K562 (cell line): ENCODE results near the gene HLA-E. TPM values are rescaled to one million over a fixed set of nuclear protein-coding genes. Genes with fewer than 3 reads are reported as not detected.

Source experiments
- GATA2 ChIP-seq: sonication (generic); formaldehyde crosslinking; IDR thresholded peaks from 2 replicates; pipeline ENCODE4 v1.4.0; 2020; ENCODE audit warnings: mild to moderate bottlenecking, missing genetic modification reagents
- HNRNPH1 ChIP-seq: fragments of 200-400 bp; formaldehyde crosslinking; optimal IDR thresholded peaks from 2 replicates; pipeline ENCODE3; 2017; ENCODE audit warnings: low read depth, mild to moderate bottlenecking, low read length, moderate library complexity
- HNRNPL ChIP-seq: fragments of 200-400 bp; formaldehyde crosslinking; IDR thresholded peaks from 2 replicates; pipeline ENCODE4 v1.6.1; 2017; ENCODE audit warnings: low read depth, mild to moderate bottlenecking, low read length
- ILF3 ChIP-seq: fragments of 450-650 bp; IDR thresholded peaks from 2 replicates; pipeline ENCODE4 v1.6.1; 2018; ENCODE audit warnings: antibody characterized with exemption, mild to moderate bottlenecking, moderate library complexity, borderline replicate concordance
- NR2F6 ChIP-seq: fragments of 450-650 bp; formaldehyde crosslinking; IDR thresholded peaks from 2 replicates; pipeline ENCODE4 v1.4.0; 2020; ENCODE audit warnings: mild to moderate bottlenecking
- PTBP1 ChIP-seq: fragments of 200-400 bp; formaldehyde crosslinking; IDR thresholded peaks from 2 replicates; pipeline ENCODE4 v1.6.1; 2017; ENCODE audit warnings: low read depth, low read length
- SNIP1 ChIP-seq: fragments of 450-650 bp; IDR thresholded peaks from 2 replicates; pipeline ENCODE4 v1.7.1; 2017; ENCODE audit warnings: low read depth, mild to moderate bottlenecking
- TEAD4 ChIP-seq, 2 experiments: sonication (generic) in 1 of 2; formaldehyde crosslinking in 1 of 2; IDR thresholded peaks; 2 replicates each; pipeline versions ENCODE4 v1.6.1 to v1.8.0; 2012 to 2022; ENCODE audit warnings: borderline replicate concordance in 1 of 2, inconsistent platforms in 1 of 2, low read length in 1 of 2, mild to moderate bottlenecking in 1 of 2, missing genetic modification reagents in 1 of 2
- TSC22D4 ChIP-seq: fragments of 450-650 bp; IDR thresholded peaks from 2 replicates; pipeline ENCODE4 v1.6.1; 2016; ENCODE audit warnings: missing genetic modification characterization, missing biosample characterization, control low read depth
- ZBTB12 ChIP-seq: fragments of 250-450 bp; sonication (Bioruptor Pico); IDR thresholded peaks from 2 replicates; pipeline ENCODE4 v1.4.0; 2020
- ZNF263 ChIP-seq: sonication (generic); formaldehyde crosslinking; IDR thresholded peaks from 2 replicates; pipeline ENCODE4 v1.8.0; 2022; ENCODE audit warnings: mild to moderate bottlenecking, missing genetic modification reagents, borderline replicate concordance
- ZNF280B ChIP-seq: fragments of 250-450 bp; sonication (Bioruptor Pico); IDR thresholded peaks from 2 replicates; pipeline ENCODE4 v1.5.1; 2021; ENCODE audit warnings: mild to moderate bottlenecking
- ZNF3 ChIP-seq: fragments of 250-450 bp; sonication (Bioruptor Pico); IDR thresholded peaks from 2 replicates; pipeline ENCODE4 v1.5.0; 2021; ENCODE audit warnings: mild to moderate bottlenecking, moderate library complexity
- ZNF311 ChIP-seq: fragments of 250-450 bp; sonication (Bioruptor Pico); IDR thresholded peaks from 2 replicates; pipeline ENCODE4 v1.4.0; 2020; ENCODE audit warnings: mild to moderate bottlenecking, moderate library complexity
- ZNF518B ChIP-seq: fragments of 250-450 bp; sonication (Bioruptor Pico); IDR thresholded peaks from 2 replicates; pipeline ENCODE4 v1.5.0; 2021; ENCODE audit warnings: mild to moderate bottlenecking, moderate library complexity
- ZNF780A ChIP-seq: fragments of 250-450 bp; sonication (Bioruptor Pico); IDR thresholded peaks from 2 replicates; pipeline ENCODE4 v1.5.0; 2021; ENCODE audit warnings: mild to moderate bottlenecking
- polyA plus RNA-seq, 8 experiments: library from polyadenylated mRNA; depleted of rRNA in 4 of 8; stranded (reverse) in 5 of 8; unstranded in 3 of 8; fragments of >200 nt; fragmentation: Nextera tagmentation in 2 of 8; fragmentation: Illumina TruSeq in 1 of 8; extraction: Ambion mirVana in 2 of 8; extraction: Trizol in 1 of 8; gene quantifications; 2 replicates each; pipeline versions ENCODE4 v1.2.1 to v1.2.3, GENCODE V29; 2011 to 2014; ENCODE audit warnings: inconsistent platforms in 1 of 8, missing spikeins in 1 of 8
- total RNA-seq, 7 experiments: library from RNA; depleted of rRNA in 6 of 7; stranded (reverse); fragments of >200 nt in 6 of 7; fragmentation: Illumina TruSeq in 2 of 7; extraction: Trizol in 2 of 7; gene quantifications; 2 replicates each; pipeline versions ENCODE4 v1.2.1 to v1.2.3, GENCODE V29; 2011 to 2021; ENCODE audit warnings: low replicate concordance in 1 of 7
- TF ChIP-seq, protein P1 (sequence below): fragments of 200-800 bp; sonication (Bioruptor generic); IDR thresholded peaks from 2 replicates; pipeline ENCODE4 v1.6.1; 2017; ENCODE audit warnings: missing genetic modification characterization, missing compliant biosample characterization
- TF ChIP-seq, protein P2 (sequence below), 2 experiments: fragments of 450-650 bp in 1 of 2; sonication (generic) in 1 of 2; formaldehyde crosslinking; conservative IDR thresholded peaks; 2 replicates each; pipeline versions ENCODE4 v1.4.0 to v1.8.1; 2020 to 2022; ENCODE audit warnings: mild to moderate bottlenecking in 1 of 2, missing genetic modification reagents in 1 of 2

HLA-E gene
- total and polyA plus RNA-seq, 9 of the 15 experiments (the other 6 are each of a cell fraction or from before 2014, with no cell fraction given): 3.2 to 39.9 (median 26.8) TPM

DNA sequence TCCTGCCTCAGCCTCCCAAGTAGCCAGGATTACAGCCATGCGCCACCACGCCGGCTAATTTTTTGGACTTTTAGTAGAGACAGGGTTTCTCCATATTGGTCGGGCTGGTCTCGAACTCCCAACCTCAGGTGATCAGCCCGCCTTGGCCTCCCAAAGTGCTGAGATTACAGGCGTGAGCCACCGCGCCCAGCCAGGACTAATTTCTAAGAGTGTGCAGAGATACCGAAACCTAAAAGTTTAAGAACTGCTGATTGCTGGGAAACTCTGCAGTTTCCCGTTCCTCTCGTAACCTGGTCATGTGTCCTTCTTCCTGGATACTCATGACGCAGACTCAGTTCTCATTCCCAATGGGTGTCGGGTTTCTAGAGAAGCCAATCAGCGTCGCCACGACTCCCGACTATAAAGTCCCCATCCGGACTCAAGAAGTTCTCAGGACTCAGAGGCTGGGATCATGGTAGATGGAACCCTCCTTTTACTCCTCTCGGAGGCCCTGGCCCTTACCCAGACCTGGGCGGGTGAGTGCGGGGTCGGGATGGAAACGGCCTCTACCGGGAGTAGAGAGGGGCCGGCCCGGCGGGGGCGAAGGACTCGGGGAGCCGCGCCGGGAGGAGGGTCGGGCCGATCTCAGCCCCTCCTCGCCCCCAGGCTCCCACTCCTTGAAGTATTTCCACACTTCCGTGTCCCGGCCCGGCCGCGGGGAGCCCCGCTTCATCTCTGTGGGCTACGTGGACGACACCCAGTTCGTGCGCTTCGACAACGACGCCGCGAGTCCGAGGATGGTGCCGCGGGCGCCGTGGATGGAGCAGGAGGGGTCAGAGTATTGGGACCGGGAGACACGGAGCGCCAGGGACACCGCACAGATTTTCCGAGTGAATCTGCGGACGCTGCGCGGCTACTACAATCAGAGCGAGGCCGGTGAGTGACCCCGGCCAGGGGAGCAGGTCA lies at the start of gene HLA-E (continued):
- no peak for TF ChIP-seq ZNF311 (CRISPR knock-in tag)
- peak; percentile 89 for TF ChIP-seq ZBTB12 (CRISPR knock-in tag)
- TF ChIP-seq, protein P1, sequence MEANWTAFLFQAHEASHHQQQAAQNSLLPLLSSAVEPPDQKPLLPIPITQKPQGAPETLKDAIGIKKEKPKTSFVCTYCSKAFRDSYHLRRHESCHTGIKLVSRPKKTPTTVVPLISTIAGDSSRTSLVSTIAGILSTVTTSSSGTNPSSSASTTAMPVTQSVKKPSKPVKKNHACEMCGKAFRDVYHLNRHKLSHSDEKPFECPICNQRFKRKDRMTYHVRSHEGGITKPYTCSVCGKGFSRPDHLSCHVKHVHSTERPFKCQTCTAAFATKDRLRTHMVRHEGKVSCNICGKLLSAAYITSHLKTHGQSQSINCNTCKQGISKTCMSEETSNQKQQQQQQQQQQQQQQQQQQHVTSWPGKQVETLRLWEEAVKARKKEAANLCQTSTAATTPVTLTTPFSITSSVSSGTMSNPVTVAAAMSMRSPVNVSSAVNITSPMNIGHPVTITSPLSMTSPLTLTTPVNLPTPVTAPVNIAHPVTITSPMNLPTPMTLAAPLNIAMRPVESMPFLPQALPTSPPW (CRISPR knock-in tag): peak; percentile 41
- TF ChIP-seq ZNF518B (CRISPR knock-in tag): no peak
- no peak for TF ChIP-seq TSC22D4 (tag)
- no peak for TF ChIP-seq ZNF3
- TF ChIP-seq ILF3: no peak
- TF ChIP-seq NR2F6 (CRISPR knock-in tag): 0 out of 2 replicates have a peak, but pooled peaks have one; percentile 30
- TF ChIP-seq ZNF780A (CRISPR knock-in tag): no peak
- TF ChIP-seq HNRNPL: no peak
- TF ChIP-seq ZNF263: peak; percentile 49; the same call in 1 of the 2 replicates
- no peak for TF ChIP-seq GATA2 (CRISPR knock-in tag)
- TF ChIP-seq PTBP1: no peak
- no peak for TF ChIP-seq HNRNPH1
- TF ChIP-seq, protein P2, sequence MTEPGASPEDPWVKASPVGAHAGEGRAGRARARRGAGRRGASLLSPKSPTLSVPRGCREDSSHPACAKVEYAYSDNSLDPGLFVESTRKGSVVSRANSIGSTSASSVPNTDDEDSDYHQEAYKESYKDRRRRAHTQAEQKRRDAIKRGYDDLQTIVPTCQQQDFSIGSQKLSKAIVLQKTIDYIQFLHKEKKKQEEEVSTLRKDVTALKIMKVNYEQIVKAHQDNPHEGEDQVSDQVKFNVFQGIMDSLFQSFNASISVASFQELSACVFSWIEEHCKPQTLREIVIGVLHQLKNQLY (CRISPR knock-in tag; conservative IDR thresholded peaks at IDR 0.05): no peak
- TF ChIP-seq SNIP1: no peak
- TF ChIP-seq TEAD4 (IDR thresholded peaks at IDR 0.05; ENCODE audit: low read length): peak; percentile 20; the same call in 1 of the 2 replicates
- TF ChIP-seq TEAD4 (CRISPR knock-in tag; IDR thresholded peaks at IDR 0.05; ENCODE audit: borderline replicate concordance): no peak
- no peak for TF ChIP-seq ZNF280B (CRISPR knock-in tag)
